ENCODE data around the gene TXNDC16.

Gene TXNDC16

DNA sequence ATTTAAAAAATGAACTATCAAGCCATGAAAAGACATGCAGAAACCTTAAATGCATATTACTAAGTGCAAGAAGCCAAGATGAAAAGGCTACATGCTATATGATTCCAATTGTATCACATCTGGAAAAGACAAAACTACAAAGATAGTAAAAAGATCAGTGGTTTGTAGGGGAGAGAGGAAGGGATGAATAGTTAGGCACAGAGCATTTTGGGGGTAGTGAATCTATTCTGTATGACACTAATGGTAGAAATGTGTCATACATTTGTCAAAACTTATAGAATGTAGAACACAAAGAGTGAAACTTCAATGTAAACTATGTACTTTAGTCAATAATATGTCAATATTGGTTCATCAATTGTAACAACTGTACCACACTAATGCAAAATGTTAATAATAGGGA is 20.8 kb downstream of the TXNDC16 start:
- no peaks in the 10 kb centered on the region for H3K9me3 ChIP-seq
- H3K36me3 ChIP-seq: peaks cover 28% of the 10 kb centered on the region
- no peak for TF ChIP-seq CTCF (IDR thresholded peaks at IDR 0.05; ENCODE audit: low read depth, low read length)
- H3K27me3 ChIP-seq: no peaks in the 10 kb centered on the region
- no peak overlapping the region for H3K4me3 ChIP-seq (ENCODE audit: low read depth, low read length)
- no peak for DNase-seq
- H3K4me1 ChIP-seq: no peaks in the 10 kb centered on the region

- H3K27me3 ChIP-seq: no peaks in the 10 kb centered on the region
- H3K4me3 ChIP-seq (ENCODE audit: low read depth, low read length): no peak overlapping the region
- DNase-seq: no peak
- H3K4me1 ChIP-seq: peaks cover 4% of the 10 kb centered on the region; the same call in 1 of the 2 replicates
- H3K36me3 ChIP-seq: peaks cover 10% of the 10 kb centered on the region; the same call in 1 of the 2 replicates
- H3K9me3 ChIP-seq: no peaks in the 10 kb centered on the region
- no peak for TF ChIP-seq CTCF (IDR thresholded peaks at IDR 0.05; ENCODE audit: low read depth, low read length)
These were observed 25.3 kb downstream of the TXNDC16 start for GRCh38 chr14:52527052-52527451.

DNA sequence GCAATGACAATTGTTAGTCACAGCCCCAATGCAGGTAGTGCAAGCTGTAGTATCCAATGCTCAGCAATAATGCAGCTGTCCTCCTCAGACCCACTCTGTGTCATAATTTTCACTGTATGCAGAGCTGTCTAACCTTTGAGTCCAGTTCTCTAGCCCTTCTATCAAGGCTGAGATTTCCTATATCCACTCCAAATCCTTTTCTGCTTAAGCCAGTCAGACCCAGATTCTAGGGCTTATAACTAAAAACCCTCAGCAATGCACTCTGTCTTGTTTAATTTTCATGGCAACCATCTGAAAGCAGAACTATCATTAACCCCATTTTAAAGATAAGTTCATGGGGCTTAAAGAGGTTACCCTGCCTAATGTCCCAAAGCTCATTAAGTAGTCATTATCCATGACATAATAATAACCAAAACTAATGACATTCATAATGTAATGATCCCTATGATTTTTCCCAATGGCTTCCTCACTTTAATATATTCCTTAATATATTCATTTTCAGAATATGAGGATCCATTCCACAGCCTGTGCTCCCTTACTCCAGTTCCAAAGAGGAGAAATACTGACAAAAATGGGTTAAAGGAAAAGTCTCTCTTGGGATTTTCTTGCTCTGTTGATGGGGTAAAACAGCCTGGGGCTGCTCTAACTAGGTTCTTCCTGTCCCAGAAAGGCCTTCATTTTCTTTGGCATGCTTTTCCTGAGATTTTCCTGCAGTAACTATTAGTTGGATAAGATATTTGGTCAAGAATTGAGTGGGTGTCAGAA is 29.5 kb downstream of the TXNDC16 start:
- Histone ChIP-seq H3K4me1 (peaks cover 4% of the 10 kb centered on the region; the same call in 1 of the 2 replicates), H3K36me3 (peaks cover 15% of the 10 kb centered on the region), H3K27me3 (no peaks in the 10 kb centered on the region), H3K4me3 (ENCODE audit: low read depth, low read length) (no peak overlapping the region), H3K9me3 (no peaks in the 10 kb centered on the region)
- no peak for TF ChIP-seq CTCF (IDR thresholded peaks at IDR 0.05; ENCODE audit: low read depth, low read length)
- DNase-seq: no peak

GRCh38 chr14:52522033-52522432 is 30.3 kb downstream of the TXNDC16 start:
- TF ChIP-seq CTCF (IDR thresholded peaks at IDR 0.05; ENCODE audit: low read depth, low read length): no peak
- H3K4me3 ChIP-seq (ENCODE audit: low read depth, low read length): no peak overlapping the region
- no peaks in the 10 kb centered on the region for H3K9me3 ChIP-seq
- H3K27me3 ChIP-seq: no peaks in the 10 kb centered on the region
- H3K4me1 ChIP-seq: peaks cover 4% of the 10 kb centered on the region; the same call in 1 of the 2 replicates
- DNase-seq: no peak
- peaks cover 16% of the 10 kb centered on the region for H3K36me3 ChIP-seq

- H3K36me3 ChIP-seq: peaks cover 7% of the 10 kb centered on the region; the same call in 1 of the 2 replicates
- no peaks in the 10 kb centered on the region for H3K4me1 ChIP-seq
- no peak for TF ChIP-seq CTCF (IDR thresholded peaks at IDR 0.05; ENCODE audit: low read depth, low read length)
- no peak overlapping the region for H3K4me3 ChIP-seq (ENCODE audit: low read depth, low read length)
- DNase-seq: no peak
- no peaks in the 10 kb centered on the region for H3K27me3 ChIP-seq
- H3K9me3 ChIP-seq: no peaks in the 10 kb centered on the region
These were observed 38.1 kb downstream of the TXNDC16 start for GRCh38 chr14:52514046-52514811.

GRCh38 chr14:52513249-52513648 is 39.1 kb downstream of the TXNDC16 start:
- TF ChIP-seq CTCF (IDR thresholded peaks at IDR 0.05; ENCODE audit: low read depth, low read length): no peak
- DNase-seq: no peak
- H3K36me3 ChIP-seq: peaks cover 6% of the 10 kb centered on the region; the same call in 1 of the 2 replicates
- H3K4me1 ChIP-seq: no peaks in the 10 kb centered on the region
- no peaks in the 10 kb centered on the region for H3K27me3 ChIP-seq
- H3K4me3 ChIP-seq (ENCODE audit: low read depth, low read length): no peak overlapping the region
- no peaks in the 10 kb centered on the region for H3K9me3 ChIP-seq
